GM18909 (cell line): Measurements from ENCODE around the gene DEPDC5.
A peak's percentile ranks its signal among the peaks of the same experiment; 100 is the strongest.

Experiments used
- ATAC-seq: cut with Tn5 transposase; IDR thresholded peaks from one replicate; pipeline ENCODE4 v1.9.1; 2021; ENCODE audit warnings: mild to moderate bottlenecking; ENCODE audit not compliant: unreplicated experiment, poor library complexity

DEPDC5 gene

DNA sequence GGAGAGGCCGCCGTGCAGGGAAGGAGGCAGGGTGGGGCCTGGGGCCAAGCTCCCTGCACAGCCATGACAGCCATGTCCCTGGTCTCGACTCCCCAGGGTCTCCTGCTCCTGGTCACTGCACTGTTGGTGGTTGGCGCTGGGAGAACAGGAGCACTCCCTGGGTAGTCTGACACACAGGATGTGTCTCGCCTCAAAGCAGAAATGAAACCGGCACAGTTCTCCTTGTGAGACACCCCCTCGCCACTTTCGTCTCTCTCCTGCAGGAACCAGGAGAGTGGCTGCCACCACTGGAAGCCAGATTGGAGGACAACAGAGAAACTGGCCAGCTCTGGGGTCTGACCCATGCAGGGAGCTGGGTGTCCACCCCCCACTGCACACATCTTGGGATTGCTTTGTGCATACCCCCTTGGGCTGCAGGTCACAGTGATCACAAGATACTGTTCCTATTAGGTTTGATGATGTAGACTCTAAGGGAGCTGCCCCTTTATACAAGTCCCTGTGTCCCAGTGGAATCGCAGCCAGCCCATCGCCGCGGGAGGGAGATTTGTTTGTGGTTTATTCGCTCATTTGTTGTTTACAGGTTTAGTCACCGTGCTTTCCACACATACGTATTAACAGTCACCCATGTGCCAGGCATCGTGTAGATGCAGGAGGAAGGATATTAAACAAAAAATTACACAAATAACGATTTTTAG lies 163.6 kb downstream of the DEPDC5 start:
- ATAC-seq, result peak; percentile 63

DNA sequence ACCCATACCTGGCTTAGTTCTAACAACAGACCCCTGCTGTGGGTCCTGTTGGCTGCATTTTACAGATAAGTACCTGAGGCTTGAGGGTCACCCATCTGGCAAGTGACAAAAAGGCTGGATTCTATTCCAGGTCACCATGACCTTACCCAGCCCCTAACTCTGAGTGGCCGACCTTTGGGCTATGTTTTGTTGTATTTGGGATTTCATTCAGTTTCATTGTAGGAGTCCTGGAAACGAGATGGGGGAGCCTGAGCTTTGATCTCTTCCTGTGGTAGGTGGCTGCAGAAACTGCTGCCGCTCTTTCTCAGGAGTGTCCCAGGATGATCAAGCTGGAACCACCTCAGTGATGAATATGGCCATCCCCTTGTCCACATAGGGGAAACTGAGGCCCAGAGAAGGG lies 165.9 kb downstream of the DEPDC5 start:
- ATAC-seq, result no peak

DNA sequence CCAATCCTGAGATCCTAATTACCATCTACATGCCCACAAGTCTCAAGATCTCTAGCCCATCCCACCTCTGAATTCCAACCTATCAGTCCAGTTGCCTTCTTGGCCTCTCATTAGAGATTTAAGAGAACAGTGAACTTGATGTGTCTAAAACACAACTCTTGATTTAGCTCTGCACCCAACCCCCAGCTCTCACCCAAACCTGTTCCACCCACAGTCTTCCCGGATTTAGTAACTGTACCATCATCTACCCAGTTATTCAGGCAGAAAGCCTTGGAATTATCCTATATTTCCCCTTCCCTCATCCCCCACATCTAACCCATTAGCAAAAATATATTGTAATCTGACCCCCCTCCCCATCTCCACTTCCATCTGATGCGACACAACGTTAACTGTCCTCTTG lies 166.5 kb downstream of the DEPDC5 start:
- ATAC-seq, result no peak

DNA sequence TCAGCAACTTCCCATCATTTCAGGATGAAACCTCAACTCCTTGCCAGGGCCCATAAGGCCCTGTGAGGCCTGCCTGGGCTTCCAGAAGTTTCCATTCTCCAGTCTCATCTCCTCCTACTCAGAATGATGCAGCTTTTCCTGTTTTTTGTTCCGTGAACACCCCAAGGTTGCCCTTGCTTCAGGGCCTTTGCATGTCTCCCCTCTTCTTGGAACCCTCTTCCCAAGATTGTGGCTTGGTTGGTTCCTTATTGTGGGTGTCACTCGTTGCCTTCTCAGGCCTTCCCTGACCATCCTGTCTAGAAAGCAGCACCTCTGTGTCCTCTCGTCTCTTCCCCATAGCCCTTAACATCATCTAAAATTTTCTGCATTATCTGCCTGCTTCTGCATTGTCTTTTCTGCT lies 167.3 kb downstream of the DEPDC5 start:
- ATAC-seq, result no peak

DNA sequence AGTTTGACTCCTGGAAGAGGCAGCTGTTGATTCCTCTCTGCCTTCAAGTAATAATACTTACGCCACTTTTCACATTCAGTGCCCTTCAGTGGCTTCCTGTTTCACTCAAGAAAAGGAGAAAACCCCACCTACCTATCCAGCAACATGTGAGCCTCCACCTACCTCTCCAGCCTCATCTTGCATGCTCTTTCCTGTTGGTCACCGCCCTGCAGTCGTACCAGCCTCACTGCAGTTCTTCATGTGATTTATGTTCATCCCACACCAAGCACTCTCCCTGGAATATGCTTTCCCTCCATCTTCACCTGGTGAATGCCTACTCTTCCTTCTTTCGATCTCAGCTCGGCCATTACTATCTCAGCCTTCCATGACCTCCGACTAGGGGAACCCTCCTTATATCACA lies 168.7 kb downstream of the DEPDC5 start:
- ATAC-seq, result no peak

DNA sequence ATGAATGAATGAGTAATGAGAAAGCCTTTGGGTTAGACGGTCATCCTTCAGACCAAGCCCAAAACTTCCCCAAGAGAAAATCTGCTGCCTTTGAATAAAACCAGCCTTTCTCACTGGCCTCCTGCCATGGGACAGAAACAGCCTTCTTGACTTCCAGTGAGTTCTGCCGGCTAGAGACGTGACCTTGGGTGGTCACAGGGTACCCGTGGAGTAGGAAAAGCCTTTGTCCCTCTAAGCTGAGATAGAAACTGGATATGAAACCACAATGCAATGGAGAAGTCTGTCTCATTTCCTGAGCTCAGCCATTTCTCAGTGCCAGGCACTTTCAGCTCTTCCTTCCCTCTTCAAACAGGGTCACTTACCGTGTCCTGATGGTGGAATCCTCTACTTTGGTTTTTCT lies 169.3 kb downstream of the DEPDC5 start:
- ATAC-seq, result no peak

DNA sequence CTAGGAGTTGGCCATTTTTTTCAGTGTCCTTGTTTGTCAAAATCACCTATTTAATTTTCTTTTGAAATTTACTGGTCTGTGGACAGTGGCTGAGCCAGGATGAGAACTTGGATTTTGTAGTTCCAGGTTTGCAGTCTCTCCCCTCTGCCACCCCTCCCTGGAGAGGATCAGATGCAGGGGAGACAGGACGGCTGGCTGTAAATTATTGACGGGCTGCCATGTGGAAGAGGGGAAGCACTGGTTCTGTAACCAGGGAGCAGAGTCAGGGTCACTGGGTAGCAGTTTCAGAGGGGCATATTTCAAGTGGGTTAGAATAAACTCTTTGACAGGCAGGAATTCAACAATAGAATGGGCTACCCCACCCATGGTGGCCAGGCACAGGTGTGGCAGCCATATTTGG lies 169.9 kb downstream of the DEPDC5 start:
- ATAC-seq, result no peak

DNA sequence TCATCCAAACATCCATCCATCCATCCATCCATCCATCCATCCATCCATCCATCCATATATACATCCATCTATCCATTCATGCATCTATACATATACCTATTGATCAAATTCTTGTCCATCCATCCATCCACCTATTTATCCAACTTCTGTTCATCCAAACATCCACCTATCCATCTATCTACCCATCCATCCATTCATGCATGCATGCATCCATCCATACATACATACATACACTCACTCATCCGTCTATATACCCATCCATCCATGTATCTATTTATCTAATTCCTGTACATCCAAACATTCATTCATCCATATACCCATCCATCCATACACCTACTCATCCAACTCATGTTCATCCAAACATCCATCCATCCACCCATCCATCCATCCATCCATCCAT lies 171.2 kb downstream of the DEPDC5 start:
- ATAC-seq, result no peak

DNA sequence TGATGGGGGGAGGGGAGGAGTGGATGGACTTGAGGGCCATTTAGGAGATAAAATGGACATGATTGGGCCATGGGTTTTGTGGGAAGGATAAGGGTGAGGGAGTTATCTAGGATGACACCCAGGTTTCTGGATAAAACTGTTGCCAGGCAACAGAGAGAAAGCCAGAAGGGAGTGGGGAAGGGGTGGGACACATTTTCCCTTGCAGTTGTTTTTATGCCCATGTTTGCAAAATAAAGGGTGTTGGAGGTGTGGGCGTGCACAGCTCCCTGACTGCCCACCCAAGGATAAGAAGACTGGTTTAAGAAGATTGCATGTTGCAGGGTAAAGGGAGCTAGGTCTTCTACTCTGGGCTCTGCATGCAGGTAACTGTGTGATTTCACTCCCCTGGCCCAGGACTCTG lies 172.2 kb downstream of the DEPDC5 start:
- no peak for ATAC-seq

DNA sequence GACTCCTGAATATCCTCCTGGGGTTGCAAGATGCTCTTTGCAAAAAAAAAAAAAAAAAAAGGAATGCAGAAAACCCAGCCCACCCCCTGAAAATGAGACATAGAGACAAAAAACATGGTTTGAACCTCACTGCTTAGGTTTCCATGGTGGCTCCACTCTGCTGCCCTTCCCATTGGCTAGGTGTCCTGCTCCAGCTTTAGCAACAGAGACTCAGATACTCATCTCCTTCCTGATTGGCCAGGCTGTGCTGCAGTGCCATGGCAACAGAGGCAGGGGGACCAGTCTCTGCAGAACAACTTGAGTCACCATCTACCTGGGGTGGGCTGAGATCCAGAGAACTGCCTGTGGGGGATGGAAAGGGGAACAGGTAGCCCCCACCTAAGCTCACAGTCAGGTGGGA lies 173.2 kb downstream of the DEPDC5 start:
- ATAC-seq, result no peak

DNA sequence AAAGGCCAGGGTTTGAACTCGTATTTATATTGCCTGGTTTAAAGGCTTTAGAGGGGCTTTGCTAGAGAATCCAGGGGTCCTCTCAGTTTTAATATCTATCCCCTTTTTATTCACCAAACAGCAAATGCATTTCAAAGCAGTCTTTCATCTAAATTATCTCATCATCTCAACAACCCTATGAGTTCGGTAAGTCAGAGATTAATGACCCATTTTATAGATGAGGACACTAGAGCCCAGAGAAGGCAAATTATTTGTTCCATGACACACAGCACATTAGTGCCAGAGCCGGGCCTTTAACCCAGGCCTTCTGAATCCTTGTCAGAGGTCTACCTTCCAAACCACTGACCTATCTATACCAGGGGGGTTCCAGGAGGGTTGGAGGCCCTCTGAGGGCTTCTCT lies 173.7 kb downstream of the DEPDC5 start:
- ATAC-seq, result no peak

DNA sequence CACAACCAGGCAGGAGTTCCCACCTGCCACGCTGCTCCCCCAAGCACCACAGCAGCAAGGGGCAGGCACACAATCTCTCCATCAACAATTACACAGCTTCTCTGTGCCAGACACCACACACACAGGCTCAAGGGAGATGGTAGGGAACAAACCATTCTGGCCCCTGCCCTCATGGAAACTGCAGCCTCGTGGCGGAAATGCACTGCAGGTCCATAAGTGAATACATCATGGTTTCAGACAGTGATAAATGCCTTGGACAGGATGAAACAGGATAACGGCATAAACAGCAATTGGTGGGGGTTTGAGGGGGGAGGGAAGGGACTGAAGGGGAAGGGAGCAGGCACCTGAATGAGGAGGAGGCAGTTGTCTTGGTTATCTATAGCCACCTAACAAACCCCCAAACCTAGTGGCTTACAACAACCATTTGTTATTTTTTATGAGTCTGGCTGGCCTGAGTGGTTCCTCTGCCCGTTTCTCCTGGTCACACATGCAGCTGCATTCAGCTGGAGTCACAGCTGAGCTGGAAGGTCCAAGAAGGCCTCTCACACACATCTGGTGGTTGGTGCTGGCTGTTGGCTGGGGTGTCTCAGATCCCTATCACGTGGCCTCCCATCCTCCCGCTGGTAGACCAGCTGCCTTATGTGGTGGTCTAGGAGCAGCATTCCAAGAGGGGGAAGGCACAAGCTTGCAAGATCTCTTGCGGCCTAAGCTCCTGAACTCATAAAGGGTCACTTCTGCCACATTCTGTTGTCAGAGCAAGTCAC lies 175.5 kb downstream of the DEPDC5 start:
- no peak for ATAC-seq

DNA sequence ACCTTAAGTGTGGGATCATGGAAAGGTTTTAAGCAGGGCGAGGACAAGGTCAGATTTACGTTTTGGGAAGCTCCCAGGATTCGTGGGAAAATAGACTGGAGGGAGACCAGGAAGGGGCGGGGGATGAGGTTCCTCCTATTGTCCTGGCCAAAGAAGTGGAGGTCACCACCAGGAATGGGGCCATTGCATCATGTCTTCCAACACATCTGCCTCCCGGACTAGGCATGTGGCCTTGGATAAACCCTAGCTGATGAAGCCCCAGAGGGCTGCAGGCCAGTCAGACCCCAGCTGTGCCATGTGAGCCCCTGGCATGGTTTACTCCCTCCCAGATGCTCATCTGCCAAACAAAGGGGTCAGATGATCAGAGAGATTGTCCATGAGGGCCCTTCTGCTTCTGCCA lies 179.0 kb downstream of the DEPDC5 start:
- ATAC-seq, result no peak

DNA sequence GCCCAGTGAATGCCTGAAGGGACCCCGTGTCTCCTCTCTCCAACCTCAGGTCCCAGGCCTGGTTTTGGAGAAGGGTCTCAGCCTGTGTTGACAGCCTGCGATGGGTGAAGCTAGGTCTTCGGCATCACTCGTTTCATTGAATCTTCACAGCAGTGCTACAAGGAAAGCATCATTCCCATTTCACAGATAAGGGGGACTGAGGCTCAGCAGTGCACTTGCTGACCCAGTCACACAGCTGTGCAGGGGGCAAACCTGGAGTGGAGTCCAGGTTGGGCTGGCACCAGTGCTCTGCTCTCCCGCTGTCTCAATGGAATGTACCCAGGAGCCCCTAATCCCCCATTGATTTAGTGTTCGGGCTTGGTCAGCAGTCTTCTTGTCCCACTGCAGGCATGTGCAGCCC lies 179.6 kb downstream of the DEPDC5 start:
- ATAC-seq, result no peak

DNA sequence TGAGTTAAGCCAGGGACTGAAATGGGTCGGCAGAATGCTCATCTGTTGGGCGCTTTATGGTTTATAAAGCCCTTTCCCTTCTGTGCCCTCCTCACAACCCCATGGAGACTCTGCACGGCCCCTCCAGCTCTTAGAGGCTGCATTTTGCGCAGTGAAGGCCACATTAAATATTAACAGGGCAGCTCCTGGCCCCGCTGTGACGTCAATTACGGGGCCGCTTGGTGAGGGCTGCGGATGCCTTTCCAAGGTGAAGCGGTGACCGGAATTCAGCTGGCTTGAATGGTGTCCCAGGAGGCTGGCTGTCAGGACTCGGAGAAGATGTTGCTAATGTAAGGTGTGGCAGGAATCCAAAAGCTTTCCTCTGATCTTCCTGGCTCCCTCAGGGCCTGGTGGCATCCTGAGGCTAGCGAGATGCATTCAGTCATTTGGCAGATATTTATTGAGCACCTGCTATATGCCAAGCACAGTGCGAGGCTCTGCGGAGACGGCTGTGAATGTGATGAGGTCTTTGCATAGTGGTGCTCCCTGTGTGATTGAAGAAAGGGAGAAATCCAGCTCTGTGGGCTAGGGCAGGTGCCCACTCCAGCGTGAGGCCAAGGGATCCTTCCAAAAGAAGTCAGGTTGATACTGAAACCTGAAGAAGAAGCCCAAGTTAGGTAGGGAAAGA lies 180.1 kb downstream of the DEPDC5 start:
- ATAC-seq, result no peak

DNA sequence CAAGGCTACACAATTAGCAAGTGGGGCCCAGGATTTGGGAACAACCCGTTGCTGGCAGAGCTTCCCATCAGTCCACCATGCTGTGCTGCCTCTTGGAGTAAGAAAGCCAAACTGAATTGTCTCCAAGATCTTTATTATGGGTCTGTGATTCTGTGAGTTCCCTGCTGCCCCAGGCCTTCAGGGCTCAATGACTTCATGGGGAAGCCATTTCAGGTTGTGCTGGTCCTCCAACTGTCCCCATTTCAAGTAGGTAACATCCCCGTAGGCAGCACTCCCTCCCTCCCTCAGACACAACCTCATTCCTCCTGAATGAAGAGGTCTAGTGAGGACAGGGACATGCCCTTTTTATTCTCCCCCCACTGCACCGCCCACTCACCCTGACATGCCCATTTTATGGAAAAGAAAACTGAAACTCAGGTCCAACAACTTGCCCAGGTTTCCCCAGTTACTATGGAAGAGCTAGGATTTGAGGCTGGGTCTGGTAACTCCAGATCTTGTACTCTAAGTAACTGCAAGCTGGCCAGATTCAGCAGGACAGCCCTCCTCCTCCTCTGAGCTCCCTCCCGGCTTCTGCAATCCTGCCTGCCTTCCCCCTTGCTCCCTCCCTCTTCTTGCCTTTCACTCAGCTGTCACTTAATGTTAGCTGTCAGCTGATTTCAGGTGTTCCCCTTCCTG lies 182.3 kb downstream of the DEPDC5 start:
- ATAC-seq, result no peak

DNA sequence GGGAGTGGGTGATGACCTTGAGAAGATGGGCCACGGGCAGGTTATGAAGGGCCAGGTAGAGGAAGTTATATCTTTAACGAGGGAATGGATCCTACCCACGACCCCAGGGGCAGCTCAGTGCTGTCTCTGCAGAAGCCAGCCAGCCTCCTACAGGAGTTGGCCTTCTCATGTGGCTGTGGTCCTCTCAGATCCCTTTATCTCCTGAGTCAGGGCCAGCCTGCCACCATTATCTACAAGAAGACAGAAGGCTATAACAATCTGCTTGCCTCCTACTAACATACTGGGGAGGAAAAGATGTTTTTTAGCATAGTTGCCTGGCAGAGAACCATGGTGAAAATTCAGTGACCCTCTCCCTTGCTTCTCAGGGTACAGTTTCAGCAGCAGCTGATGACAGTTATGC lies 183.5 kb downstream of the DEPDC5 start:
- no peak for ATAC-seq

DNA sequence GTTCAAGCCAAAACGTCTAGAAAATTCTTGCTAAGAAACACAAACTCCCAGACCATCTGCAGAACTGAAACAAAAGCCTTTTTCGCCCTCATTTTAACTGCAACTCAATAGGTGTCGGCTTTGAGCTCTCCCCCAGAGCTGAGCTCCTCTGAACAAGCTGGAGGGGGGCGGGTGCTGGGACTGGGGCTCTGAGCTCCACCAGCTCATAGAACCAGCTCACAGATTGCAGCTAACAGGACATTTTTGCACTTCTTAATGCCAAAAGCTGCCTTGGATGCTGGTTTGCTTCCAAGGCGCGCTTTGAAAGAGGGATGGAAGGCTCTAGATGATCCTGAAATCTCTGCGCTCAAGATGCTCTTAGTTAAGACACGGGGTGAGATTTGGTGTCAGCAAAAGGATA lies 184.5 kb downstream of the DEPDC5 start:
- no peak for ATAC-seq

DNA sequence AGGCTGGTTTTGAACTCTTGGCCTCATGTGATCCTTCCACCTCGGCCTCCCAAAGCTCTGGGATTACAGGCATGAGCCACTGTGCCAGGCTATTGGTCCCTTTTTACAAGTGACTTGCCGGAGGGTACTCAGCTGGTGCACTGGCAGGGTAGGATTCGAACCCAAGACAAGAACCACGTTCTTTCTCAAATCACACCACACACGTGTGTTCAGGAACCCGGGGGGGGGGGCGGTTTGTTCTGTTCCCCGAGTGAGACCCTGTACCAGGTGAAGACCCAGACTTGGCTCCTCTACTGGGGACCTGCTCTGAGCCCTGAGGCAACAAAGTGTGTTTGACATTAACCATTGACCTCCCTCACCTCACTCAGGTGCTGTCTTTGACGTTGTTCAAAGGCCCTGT lies 186.7 kb downstream of the DEPDC5 start:
- ATAC-seq, result no peak

DNA sequence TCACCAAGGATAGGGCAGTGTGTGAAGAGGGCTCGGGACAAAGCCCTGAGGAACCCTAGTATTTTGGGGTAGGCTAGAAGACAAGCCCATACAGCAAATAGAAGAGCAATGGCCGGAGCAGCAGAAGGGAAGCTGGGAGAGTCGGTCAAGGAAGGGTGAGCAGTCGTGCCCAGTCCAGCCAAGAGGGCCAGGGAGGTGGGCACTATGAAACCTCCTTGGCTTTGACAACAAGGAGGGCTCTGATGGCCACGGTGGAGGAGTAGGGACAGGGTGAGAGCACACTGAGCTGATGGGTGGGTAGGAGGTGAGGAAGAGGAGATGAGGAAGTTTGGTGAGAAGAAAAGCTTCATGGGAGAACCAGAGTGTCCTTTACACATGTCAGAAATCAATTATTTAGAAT lies 188.3 kb downstream of the DEPDC5 start:
- no peak for ATAC-seq
